Cardiac fibroblast (primary cell): ENCODE results near the gene GCC2.

Source experiments
- DNase-seq, 2 donors: peaks; one replicate each; pipeline versions ENCODE4 v3.0.0 to v3.0.0-alpha.2; 2010; ENCODE audit warnings: low read depth in 2 of 2
- H3K4me3 ChIP-seq, 2 donors: replicated peaks in 1 of 2; 1 replicate in 1 of 2; 2 replicates in 1 of 2; pipeline ENCODE4 v1.5.1; 2011; ENCODE audit warnings: low read depth in 2 of 2, low read length in 2 of 2, mild to moderate bottlenecking in 2 of 2, moderate library complexity in 1 of 2
- TF ChIP-seq, protein P1 (sequence below): IDR thresholded peaks from one replicate; pipeline ENCODE4 v1.5.1; 2011; ENCODE audit warnings: low read depth, mild to moderate bottlenecking, low read length, inconsistent platforms

Gene GCC2

DNA sequence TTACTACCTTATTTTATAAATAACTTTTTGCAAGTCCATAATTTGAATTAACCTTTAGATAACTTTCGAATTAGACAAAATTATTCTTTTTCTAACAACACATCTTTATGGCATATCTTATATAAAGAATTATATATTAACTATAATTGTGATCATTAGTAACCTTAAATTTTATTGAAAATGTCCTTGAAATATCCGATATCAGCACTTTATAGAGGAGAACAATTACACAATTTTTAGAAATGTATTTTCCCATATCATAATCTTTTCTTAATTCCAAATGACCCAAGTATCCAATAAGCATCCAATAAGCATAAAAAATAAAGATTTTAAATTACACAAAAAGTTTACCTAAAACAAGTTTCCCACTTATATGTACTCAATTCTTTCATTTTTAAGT, 7.3 kb upstream of the GCC2 start:
- no peak for DNase-seq
- H3K4me3 ChIP-seq = no peak overlapping the region
- TF ChIP-seq, protein P1, sequence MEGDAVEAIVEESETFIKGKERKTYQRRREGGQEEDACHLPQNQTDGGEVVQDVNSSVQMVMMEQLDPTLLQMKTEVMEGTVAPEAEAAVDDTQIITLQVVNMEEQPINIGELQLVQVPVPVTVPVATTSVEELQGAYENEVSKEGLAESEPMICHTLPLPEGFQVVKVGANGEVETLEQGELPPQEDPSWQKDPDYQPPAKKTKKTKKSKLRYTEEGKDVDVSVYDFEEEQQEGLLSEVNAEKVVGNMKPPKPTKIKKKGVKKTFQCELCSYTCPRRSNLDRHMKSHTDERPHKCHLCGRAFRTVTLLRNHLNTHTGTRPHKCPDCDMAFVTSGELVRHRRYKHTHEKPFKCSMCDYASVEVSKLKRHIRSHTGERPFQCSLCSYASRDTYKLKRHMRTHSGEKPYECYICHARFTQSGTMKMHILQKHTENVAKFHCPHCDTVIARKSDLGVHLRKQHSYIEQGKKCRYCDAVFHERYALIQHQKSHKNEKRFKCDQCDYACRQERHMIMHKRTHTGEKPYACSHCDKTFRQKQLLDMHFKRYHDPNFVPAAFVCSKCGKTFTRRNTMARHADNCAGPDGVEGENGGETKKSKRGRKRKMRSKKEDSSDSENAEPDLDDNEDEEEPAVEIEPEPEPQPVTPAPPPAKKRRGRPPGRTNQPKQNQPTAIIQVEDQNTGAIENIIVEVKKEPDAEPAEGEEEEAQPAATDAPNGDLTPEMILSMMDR = no peak

DNA sequence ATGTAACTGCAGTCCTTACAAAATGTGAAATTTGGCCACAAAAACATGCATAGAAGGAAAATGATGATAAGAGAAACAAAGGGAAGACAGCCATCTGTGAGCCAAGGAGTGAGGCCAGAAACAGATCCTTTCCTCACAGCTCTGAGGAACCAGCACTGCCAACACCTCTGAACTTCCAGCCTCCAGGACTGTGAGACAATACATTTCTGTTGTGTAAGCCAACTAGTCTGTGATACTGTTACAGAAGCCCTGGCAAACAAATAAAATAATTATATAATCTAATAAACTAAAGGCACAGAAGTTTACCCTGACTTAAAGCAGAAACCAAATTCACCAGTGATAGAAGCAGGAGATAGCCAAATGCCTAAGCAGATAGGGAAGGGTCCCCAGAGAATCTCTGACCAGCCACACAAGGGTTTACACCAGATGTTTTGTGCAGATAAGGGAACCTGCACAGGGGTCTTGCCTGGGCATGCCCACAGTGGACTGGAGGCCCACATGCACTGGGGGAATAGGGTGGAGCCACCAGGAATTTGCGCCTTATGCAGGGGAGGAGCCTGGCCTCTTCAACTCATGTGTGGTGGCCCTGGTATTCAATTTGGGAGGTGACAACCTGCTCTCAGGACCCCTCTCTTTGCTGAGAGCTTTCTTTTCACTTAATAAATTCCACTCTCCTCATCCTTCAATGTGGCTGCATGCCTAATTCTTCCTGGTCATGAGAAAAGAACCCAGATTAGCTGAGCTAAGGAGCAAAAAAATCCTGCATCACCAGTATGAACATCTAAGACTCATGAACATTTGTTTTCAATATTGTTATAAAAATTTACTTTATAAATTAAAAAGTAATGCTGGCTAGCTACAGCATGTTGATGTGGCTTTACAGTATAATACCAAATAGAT, 3.8 kb upstream of the GCC2 start:
- DNase-seq = peak; percentile 18 to 82
- H3K4me3 ChIP-seq = no peak overlapping the region
- TF ChIP-seq, protein P1 = no peak

DNA sequence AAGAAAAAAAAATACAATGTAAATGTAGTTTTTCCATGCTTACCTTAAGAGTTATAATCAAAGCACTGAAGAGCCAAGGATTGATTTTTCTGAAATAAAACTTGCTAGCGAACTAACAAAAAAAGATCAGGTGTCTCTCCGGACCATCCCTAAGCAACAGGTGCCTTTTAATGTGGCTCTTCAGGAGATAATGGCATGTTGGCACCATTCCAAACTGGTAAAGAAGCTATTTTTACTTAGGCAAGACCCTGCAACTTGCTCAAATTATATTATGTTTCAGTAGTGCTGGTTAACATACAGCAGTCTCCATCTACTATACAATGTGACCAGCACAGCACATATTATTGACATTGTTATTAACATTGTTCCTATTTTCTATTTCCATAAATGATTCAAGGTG, 2.3 kb upstream of the GCC2 start:
- TF ChIP-seq, protein P1 = no peak
- no peak overlapping the region for H3K4me3 ChIP-seq
- no peak for DNase-seq

DNA sequence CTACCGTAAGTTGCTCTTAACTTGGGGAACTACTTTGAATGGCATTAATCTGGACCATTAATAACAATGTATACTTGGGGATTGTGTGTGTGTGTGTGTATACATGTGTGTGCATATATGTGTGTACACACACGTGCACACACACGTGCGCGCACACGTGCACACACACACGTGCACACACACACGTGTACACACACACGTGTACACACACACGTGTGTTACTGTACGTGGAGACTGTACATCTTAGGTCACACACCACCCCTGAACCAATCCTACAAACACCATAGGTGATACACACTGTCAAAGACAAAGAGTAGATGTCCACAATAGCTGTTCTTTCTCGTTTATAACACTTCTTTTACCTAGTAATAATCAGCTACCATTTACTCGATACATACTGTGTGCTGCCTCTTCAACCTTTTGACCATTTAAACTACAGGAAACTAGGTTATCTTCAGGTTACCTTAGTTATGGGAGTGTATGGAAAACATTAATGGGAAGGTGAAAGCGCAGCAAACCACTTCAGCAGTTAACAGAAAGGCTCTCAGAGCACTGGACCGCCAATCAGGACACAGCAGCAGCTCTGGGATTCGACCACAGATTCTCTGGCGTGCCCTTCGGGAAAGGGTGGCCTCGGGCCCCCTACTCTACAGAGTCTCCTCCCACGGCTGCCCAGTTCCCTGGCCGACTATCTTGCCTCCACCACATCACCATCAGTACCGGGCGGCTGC, 894 bp upstream of the GCC2 start:
- TF ChIP-seq, protein P1 = no peak
- no peak for DNase-seq

DNA sequence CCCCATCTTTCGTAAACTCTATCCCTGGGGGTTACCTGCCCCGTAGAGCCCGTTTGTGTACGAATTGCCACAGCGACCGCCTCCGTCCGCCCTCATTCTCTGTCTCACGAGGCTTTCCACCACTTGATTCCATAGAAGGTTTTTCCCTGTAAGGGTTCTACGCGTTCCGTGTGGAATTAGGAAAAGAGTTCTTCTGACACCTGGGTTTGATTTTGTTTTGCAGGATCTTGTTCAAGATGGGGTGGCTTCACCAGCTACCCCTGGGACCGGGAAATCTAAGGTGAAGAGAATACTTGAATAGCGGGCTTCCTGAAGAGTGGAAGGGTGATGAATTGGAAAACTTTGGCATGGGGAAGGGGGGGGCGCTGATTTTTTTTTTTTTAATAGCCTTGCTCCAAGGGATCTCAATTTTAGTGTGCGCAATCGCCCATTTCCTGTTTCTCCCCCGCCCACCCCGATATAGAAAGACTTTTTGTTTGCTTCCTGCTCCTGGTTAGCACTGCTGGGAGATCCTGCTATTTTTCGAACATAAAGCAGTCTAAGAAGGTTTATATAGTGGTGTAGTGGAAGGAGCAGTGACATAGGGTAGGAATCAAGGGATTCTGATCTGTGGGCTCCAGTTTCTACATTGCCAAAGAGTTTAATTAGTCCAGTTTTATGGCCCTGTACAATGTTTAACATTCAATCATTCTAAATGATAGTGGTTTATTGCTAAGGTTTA, 564 bp downstream of the GCC2 start:
- DNase-seq = peak; percentile 26 to 47
- H3K4me3 ChIP-seq = peak overlapping the region; percentile 94 to 95
- TF ChIP-seq, protein P1 = no peak

More for the DNA sequence above, 894 bp upstream of the GCC2 start:
- H3K4me3 ChIP-seq = peak overlapping the region; percentile 94 to 95

DNA sequence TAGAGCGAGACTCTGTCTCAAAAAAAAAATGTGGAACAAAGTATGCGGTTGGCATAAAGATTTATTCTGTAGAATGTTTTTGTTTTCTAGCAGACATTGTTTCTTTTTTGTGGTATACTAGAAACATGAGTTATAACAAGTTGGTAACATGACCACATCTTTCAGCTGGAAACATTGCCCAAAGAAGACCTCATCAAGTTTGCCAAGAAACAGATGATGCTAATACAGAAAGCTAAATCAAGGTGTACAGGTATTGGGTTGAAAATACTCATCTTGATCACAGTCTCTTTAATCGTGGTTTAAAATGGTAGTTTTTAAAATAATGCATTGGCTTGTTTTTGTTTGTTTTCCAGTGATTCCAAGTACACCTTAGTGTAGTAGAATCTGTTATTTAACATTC, 1.9 kb downstream of the GCC2 start:
- no peak for DNase-seq
- TF ChIP-seq, protein P1 = no peak
- no peak overlapping the region for H3K4me3 ChIP-seq
